ENCODE measurements around the gene MYPOP. TPM values are rescaled to one million over a fixed set of nuclear protein-coding genes. Genes with fewer than 3 reads are reported as not detected.

The MYPOP gene
- total and polyA plus RNA-seq, 2 of the 13 experiments (the other 11 are each of a cell fraction or from before 2014, with no cell fraction given): 2.3 to 2.7 TPM

- TF ChIP-seq EED (CRISPR knock-in tag; IDR thresholded peaks at IDR 0.05) (no peak), IRF9 (CRISPR knock-in tag; IDR thresholded peaks at IDR 0.05; ENCODE audit: borderline replicate concordance) (0 out of 2 replicates have a peak, but pooled peaks have one; percentile 49), ZNF569 (CRISPR knock-in tag; IDR thresholded peaks at IDR 0.05; ENCODE audit: borderline replicate concordance) (no peak), TEAD3 (CRISPR knock-in tag; optimal IDR thresholded peaks at IDR 0.05; ENCODE audit: borderline replicate concordance) (peak; percentile 42), TGIF2 (CRISPR knock-in tag; IDR thresholded peaks at IDR 0.05) (peak; percentile 96; the same call in 1 of the 2 replicates), DNMT1 (CRISPR knock-in tag; IDR thresholded peaks at IDR 0.05) (peak; percentile 49; the same call in 1 of the 2 replicates), ZSCAN29 (CRISPR knock-in tag; conservative IDR thresholded peaks at IDR 0.05) (no peak), DZIP1 (CRISPR knock-in tag; IDR thresholded peaks at IDR 0.05) (0 out of 2 replicates have a peak, but pooled peaks have one; percentile 55), ZFP41 (CRISPR knock-in tag; IDR thresholded peaks at IDR 0.05; ENCODE audit: borderline replicate concordance) (no peak), ZNF280D (CRISPR knock-in tag; IDR thresholded peaks at IDR 0.05) (0 out of 2 replicates have a peak, but pooled peaks have one; percentile 37), CC2D1A (CRISPR knock-in tag; IDR thresholded peaks at IDR 0.05) (no peak), SPEN (CRISPR knock-in tag; IDR thresholded peaks at IDR 0.05; ENCODE audit: low read depth) (peak; percentile 56; the same call in 1 of the 2 replicates), HIVEP1 (CRISPR knock-in tag; IDR thresholded peaks at IDR 0.05) (no peak), STAG1 (CRISPR knock-in tag; IDR thresholded peaks at IDR 0.05) (no peak), KLF11 (CRISPR knock-in tag; IDR thresholded peaks at IDR 0.05) (no peak), U2AF1 (optimal IDR thresholded peaks at IDR 0.05; ENCODE audit: low read depth, low read length) (no peak), PAWR (CRISPR knock-in tag; IDR thresholded peaks at IDR 0.05; ENCODE audit: borderline replicate concordance) (no peak), NCOA2 (CRISPR knock-in tag; IDR thresholded peaks at IDR 0.05) (peak; percentile 59), ZNF720 (CRISPR knock-in tag; IDR thresholded peaks at IDR 0.05) (no peak), BCL6 (CRISPR knock-in tag; IDR thresholded peaks at IDR 0.05) (peak; percentile 11; the same call in 1 of the 2 replicates), HOXA7 (CRISPR knock-in tag; IDR thresholded peaks at IDR 0.05) (no peak), SOX6 (IDR thresholded peaks at IDR 0.05) (no peak), SOX6 (CRISPR knock-in tag; IDR thresholded peaks at IDR 0.05) (0 out of 2 replicates have a peak, but pooled peaks have one; percentile 34), ZNF839 (CRISPR knock-in tag; IDR thresholded peaks at IDR 0.05; ENCODE audit: borderline replicate concordance) (no peak), NR2F6 (IDR thresholded peaks at IDR 0.05) (no peak), NR2F6 (CRISPR knock-in tag; IDR thresholded peaks at IDR 0.05) (peak; percentile 56; the same call in 1 of the 2 replicates)
These were observed 24.2 kb downstream of the MYPOP start (continued) for GRCh38 chr19:45878043-45878794.
